ENCODE measurements around the gene RTTN.

DNA sequence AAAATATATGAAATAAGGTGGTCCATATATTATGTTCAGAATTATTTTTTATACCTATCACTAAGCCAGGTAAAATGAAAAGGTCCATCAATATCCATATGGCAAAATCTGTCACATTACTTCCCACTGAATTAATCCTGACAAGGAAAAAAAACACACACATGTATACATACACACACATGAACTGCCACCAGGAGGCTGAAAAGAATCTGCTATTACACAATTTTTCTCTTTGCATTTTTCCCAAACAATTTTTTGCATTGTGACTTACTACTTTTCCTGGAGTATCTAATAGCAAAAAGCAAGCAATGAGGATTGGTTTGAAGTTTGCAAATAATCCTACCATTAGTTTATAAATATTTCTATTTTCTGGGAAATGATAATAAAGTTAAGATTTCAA is 129.6 kb downstream of the RTTN start:
- TF ChIP-seq RXRA (IDR thresholded peaks at IDR 0.05; ENCODE audit: borderline replicate concordance, low read depth) (no peak), RAD21 (IDR thresholded peaks at IDR 0.05; ENCODE audit: low read length) (no peak), POLR2AphosphoS5 (IDR thresholded peaks at IDR 0.05; ENCODE audit: low read depth, low read length) (no peak), EP300 (IDR thresholded peaks at IDR 0.05; ENCODE audit: borderline replicate concordance in 1 of 2, low read depth in 1 of 2, low read length in 1 of 2) (no peak), RFX5 (IDR thresholded peaks at IDR 0.05; ENCODE audit: low read length) (no peak), GABPA (IDR thresholded peaks at IDR 0.05; ENCODE audit: low read depth) (no peak), RCOR1 (IDR thresholded peaks at IDR 0.05; ENCODE audit: low read length) (no peak)
- TF ChIP-seq, protein P1, sequence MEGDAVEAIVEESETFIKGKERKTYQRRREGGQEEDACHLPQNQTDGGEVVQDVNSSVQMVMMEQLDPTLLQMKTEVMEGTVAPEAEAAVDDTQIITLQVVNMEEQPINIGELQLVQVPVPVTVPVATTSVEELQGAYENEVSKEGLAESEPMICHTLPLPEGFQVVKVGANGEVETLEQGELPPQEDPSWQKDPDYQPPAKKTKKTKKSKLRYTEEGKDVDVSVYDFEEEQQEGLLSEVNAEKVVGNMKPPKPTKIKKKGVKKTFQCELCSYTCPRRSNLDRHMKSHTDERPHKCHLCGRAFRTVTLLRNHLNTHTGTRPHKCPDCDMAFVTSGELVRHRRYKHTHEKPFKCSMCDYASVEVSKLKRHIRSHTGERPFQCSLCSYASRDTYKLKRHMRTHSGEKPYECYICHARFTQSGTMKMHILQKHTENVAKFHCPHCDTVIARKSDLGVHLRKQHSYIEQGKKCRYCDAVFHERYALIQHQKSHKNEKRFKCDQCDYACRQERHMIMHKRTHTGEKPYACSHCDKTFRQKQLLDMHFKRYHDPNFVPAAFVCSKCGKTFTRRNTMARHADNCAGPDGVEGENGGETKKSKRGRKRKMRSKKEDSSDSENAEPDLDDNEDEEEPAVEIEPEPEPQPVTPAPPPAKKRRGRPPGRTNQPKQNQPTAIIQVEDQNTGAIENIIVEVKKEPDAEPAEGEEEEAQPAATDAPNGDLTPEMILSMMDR (IDR thresholded peaks at IDR 0.05): 0 out of 2 replicates have a peak, but pooled peaks have one; percentile 13
- TF ChIP-seq, protein P2, sequence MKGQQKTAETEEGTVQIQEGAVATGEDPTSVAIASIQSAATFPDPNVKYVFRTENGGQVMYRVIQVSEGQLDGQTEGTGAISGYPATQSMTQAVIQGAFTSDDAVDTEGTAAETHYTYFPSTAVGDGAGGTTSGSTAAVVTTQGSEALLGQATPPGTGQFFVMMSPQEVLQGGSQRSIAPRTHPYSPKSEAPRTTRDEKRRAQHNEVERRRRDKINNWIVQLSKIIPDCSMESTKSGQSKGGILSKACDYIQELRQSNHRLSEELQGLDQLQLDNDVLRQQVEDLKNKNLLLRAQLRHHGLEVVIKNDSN (IDR thresholded peaks at IDR 0.05; ENCODE audit: borderline replicate concordance, low read depth): no peak
- TF ChIP-seq, protein P3, sequence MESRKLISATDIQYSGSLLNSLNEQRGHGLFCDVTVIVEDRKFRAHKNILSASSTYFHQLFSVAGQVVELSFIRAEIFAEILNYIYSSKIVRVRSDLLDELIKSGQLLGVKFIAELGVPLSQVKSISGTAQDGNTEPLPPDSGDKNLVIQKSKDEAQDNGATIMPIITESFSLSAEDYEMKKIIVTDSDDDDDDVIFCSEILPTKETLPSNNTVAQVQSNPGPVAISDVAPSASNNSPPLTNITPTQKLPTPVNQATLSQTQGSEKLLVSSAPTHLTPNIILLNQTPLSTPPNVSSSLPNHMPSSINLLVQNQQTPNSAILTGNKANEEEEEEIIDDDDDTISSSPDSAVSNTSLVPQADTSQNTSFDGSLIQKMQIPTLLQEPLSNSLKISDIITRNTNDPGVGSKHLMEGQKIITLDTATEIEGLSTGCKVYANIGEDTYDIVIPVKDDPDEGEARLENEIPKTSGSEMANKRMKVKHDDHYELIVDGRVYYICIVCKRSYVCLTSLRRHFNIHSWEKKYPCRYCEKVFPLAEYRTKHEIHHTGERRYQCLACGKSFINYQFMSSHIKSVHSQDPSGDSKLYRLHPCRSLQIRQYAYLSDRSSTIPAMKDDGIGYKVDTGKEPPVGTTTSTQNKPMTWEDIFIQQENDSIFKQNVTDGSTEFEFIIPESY (IDR thresholded peaks at IDR 0.05; ENCODE audit: borderline replicate concordance, low read depth): no peak
- TF ChIP-seq, protein P4, sequence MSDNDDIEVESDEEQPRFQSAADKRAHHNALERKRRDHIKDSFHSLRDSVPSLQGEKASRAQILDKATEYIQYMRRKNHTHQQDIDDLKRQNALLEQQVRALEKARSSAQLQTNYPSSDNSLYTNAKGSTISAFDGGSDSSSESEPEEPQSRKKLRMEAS (IDR thresholded peaks at IDR 0.05; ENCODE audit: low read depth): no peak

All from SK-N-SH (cell line).